Neutrophil (primary cell): ENCODE measurements around the gene S100A13.
"Not testable (repeated sequence)": the region's sequence is repeated elsewhere in the genome, so short reads cannot be mapped to it uniquely, and the experiment has no call there.

Experiments used
- H3K27ac ChIP-seq: fragments of 200-600 bp; sonication (generic); 2 replicates; pipeline ENCODE4 v1.5.1; 2016; ENCODE audit warnings: mild to moderate bottlenecking, moderate library complexity
- H3K27me3 ChIP-seq: fragments of 200-600 bp; sonication (generic); 2 replicates; pipeline ENCODE4 v1.6.0; 2016; ENCODE audit warnings: mild to moderate bottlenecking
- H3K36me3 ChIP-seq: fragments of 200-600 bp; sonication (generic); 2 replicates; pipeline ENCODE4 v1.5.1; 2017
- H3K4me1 ChIP-seq, 2 experiments: fragments of 200-600 bp in 1 of 2; sonication (generic) in 1 of 2; 1 replicate in 1 of 2; 2 replicates in 1 of 2; pipeline versions ENCODE4 v1.5.1 to v1.6.1; 2013 to 2016; ENCODE audit warnings: low read depth in 1 of 2, low read length in 1 of 2, mild to moderate bottlenecking in 1 of 2, moderate library complexity in 1 of 2; ENCODE audit not compliant: control insufficient read depth in 1 of 2, insufficient read depth in 1 of 2
- H3K4me3 ChIP-seq, 2 experiments: fragments of 200-600 bp in 1 of 2; sonication (generic) in 1 of 2; 1 replicate in 1 of 2; 2 replicates in 1 of 2; pipeline ENCODE4 v1.5.1; 2013 to 2016; ENCODE audit warnings: low read depth in 1 of 2, low read length in 1 of 2, mild to moderate bottlenecking in 1 of 2, moderate library complexity in 1 of 2
- H3K9me3 ChIP-seq: fragments of 200-600 bp; sonication (generic); 2 replicates; pipeline ENCODE4 v1.5.1; 2016
- CTCF ChIP-seq: fragments of 200-600 bp; sonication (generic); IDR thresholded peaks from 2 replicates; pipeline ENCODE4 v1.5.1; 2016; ENCODE audit warnings: antibody characterized with exemption

Gene S100A13

GRCh38 chr1:153626904-153627714 is at the start of gene S100A13:
Gene S100A13, minus strand, starts transcription at chr1:153627505. Its CDS starts 1,033 bp downstream, at chr1:153626472.
- H3K4me3 ChIP-seq = no peak within 1 kb of the TSS
- TF ChIP-seq CTCF = no peak
- no peaks in the 10 kb centered on the region for H3K9me3 ChIP-seq
- no peaks in the 10 kb centered on the region for H3K4me1 ChIP-seq
- no peaks in the 10 kb centered on the region for H3K36me3 ChIP-seq
- H3K27ac ChIP-seq = no peak within 1 kb of the TSS
- peaks cover 27% of the 10 kb centered on the region for H3K27me3 ChIP-seq

GRCh38 chr1:153673511-153673910 is 46.2 kb upstream of the S100A13 start:
- no peaks in the 10 kb centered on the region for H3K36me3 ChIP-seq
- peaks cover 16% of the 10 kb centered on the region for H3K27me3 ChIP-seq
- H3K4me1 ChIP-seq = peaks cover 29 to 30% of the 10 kb centered on the region in 2 experiments
- no peak overlapping the region for H3K4me3 ChIP-seq
- no peak for TF ChIP-seq CTCF
- no peaks in the 10 kb centered on the region for H3K9me3 ChIP-seq
- no peak overlapping the region for H3K27ac ChIP-seq

GRCh38 chr1:153671628-153672353 is 44.5 kb upstream of the S100A13 start:
- not testable (repeated sequence) for H3K27me3 ChIP-seq, H3K9me3 ChIP-seq
- peaks cover 18 to 19% of the 10 kb centered on the region in 2 experiments for H3K4me1 ChIP-seq
- H3K4me3 ChIP-seq = peak overlapping the region; percentile 62 to 84
- H3K27ac ChIP-seq = peak overlapping the region; percentile 69
- peaks cover 12% of the 10 kb centered on the region for H3K36me3 ChIP-seq

GRCh38 chr1:153670859-153671627 is 43.7 kb upstream of the S100A13 start, which contains the start of gene ILF2:
Gene ILF2, minus strand, starts transcription at chr1:153670993. Its CDS starts 71 bp downstream, at chr1:153670922.
- H3K9me3 ChIP-seq = no peaks in the 10 kb centered on the region
- peaks cover 19% of the 10 kb centered on the region for H3K36me3 ChIP-seq
- H3K4me3 ChIP-seq = peak within 1 kb of the TSS; percentile 62 to 84
- no peak for TF ChIP-seq CTCF
- H3K27me3 ChIP-seq = no peaks in the 10 kb centered on the region
- peaks cover 18 to 19% of the 10 kb centered on the region in 2 experiments for H3K4me1 ChIP-seq
- H3K27ac ChIP-seq = peak within 1 kb of the TSS; percentile 69

- Histone ChIP-seq H3K27me3 (no peaks in the 10 kb centered on the region), H3K27ac (peak overlapping the region; percentile 69), H3K4me3 (peak overlapping the region; percentile 62 to 84), H3K36me3 (peaks cover 24% of the 10 kb centered on the region), H3K4me1 (peaks cover 18 to 19% of the 10 kb centered on the region in 2 experiments), H3K9me3 (no peaks in the 10 kb centered on the region)
- no peak for TF ChIP-seq CTCF
These were observed 43.1 kb upstream of the S100A13 start for GRCh38 chr1:153670257-153670858.
